Neural cell (in vitro differentiated cells): ENCODE data around the gene AIDA.

ENCODE experiments used
- EZH2 ChIP-seq: fragments of 200-600, 300-800 bp; shearing (Covaris generic), sonication (generic); IDR thresholded peaks from 2 replicates; pipeline ENCODE4 v1.6.1; 2014; ENCODE audit warnings: antibody characterized with exemption, low read length, borderline replicate concordance, mild to moderate bottlenecking; ENCODE audit not compliant: insufficient read depth, poor library complexity, severe bottlenecking
- POLR2AphosphoS5 ChIP-seq: IDR thresholded peaks from 2 replicates; pipeline ENCODE4 v1.6.1; 2012
- SMC3 ChIP-seq: fragments of 450-650 bp; conservative IDR thresholded peaks from 2 replicates; pipeline ENCODE4 v1.6.1; 2014; ENCODE audit warnings: antibody characterized with exemption, mild to moderate bottlenecking, moderate library complexity; ENCODE audit not compliant: poor library complexity
- TF ChIP-seq, protein P1 (sequence below): fragments of 450-650 bp; IDR thresholded peaks from 2 replicates; pipeline ENCODE4 v1.5.1; 2014; ENCODE audit warnings: antibody characterized with exemption, mild to moderate bottlenecking, moderate library complexity; ENCODE audit not compliant: poor library complexity, severe bottlenecking

DNA sequence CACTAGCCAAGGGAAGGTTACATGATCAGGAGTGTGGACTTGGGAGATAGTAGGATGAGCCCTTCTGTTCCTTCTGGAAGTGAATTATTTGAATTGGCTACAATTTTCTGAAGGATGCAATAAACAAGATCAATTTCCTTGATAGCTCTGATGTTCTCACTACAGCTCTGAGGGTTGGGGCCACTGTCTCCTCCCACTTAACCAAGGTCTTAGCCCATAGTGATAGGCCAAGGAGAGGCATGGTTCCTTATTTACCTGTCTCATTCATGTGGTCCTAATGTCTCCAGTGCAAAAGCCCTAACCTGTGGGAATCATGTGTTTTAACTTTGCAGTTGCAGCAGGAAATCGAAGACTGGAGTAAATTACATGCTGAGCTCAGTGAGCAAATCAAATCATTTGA is 59.6 kb downstream of the AIDA start:
- TF ChIP-seq, protein P1, sequence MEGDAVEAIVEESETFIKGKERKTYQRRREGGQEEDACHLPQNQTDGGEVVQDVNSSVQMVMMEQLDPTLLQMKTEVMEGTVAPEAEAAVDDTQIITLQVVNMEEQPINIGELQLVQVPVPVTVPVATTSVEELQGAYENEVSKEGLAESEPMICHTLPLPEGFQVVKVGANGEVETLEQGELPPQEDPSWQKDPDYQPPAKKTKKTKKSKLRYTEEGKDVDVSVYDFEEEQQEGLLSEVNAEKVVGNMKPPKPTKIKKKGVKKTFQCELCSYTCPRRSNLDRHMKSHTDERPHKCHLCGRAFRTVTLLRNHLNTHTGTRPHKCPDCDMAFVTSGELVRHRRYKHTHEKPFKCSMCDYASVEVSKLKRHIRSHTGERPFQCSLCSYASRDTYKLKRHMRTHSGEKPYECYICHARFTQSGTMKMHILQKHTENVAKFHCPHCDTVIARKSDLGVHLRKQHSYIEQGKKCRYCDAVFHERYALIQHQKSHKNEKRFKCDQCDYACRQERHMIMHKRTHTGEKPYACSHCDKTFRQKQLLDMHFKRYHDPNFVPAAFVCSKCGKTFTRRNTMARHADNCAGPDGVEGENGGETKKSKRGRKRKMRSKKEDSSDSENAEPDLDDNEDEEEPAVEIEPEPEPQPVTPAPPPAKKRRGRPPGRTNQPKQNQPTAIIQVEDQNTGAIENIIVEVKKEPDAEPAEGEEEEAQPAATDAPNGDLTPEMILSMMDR, result no peak
- TF ChIP-seq EZH2 (no peak), POLR2AphosphoS5 (no peak), SMC3 (no peak)
